NCI-H774 (cell line): Measurements from ENCODE around the gene OR51F2.
A peak's percentile ranks its signal among the peaks of the same experiment; 100 is the strongest.
"Not testable (repeated sequence)": the region's sequence is repeated elsewhere in the genome, so short reads cannot be mapped to it uniquely, and the experiment has no call there.

Experiments
- DNase-seq: peaks from one replicate; lab custom pipeline; 2025; lab: John Stamatoyannopoulos, UW

OR51F2 gene

GRCh38 chr11:4821021-4821420 is at the start of gene OR51F2:
OR51F2 (plus strand) TSS chr11:4821321; CDS start chr11:4821422, 101 bp downstream.
- no peak for DNase-seq

GRCh38 chr11:4782454-4782853 is 38.7 kb upstream of the OR51F2 start:
- DNase-seq: no peak

- no peak for DNase-seq
These were observed 23.9 kb upstream of the OR51F2 start for GRCh38 chr11:4797206-4797605.

- DNase-seq: no peak
These were observed 22.5 kb upstream of the OR51F2 start for GRCh38 chr11:4798427-4799183.

GRCh38 chr11:4801316-4801715 is 19.8 kb upstream of the OR51F2 start:
- not testable (repeated sequence) for DNase-seq

GRCh38 chr11:4804280-4804679 is 16.8 kb upstream of the OR51F2 start, which contains the start of gene OR52R1:
OR52R1 (minus strand) TSS chr11:4804380; CDS start chr11:4804380, 0 bp downstream.
- no peak for DNase-seq

- DNase-seq: no peak
These were observed 12.6 kb upstream of the OR51F2 start for GRCh38 chr11:4808476-4808875.

GRCh38 chr11:4809246-4809645 is 11.9 kb upstream of the OR51F2 start:
- DNase-seq: no peak

- no peak for DNase-seq
These were observed 4.0 kb downstream of the OR51F2 start for GRCh38 chr11:4825132-4825531.

GRCh38 chr11:4826425-4826824 is 5.3 kb downstream of the OR51F2 start:
- peak; percentile 4 for DNase-seq

GRCh38 chr11:4830346-4830745 is 9.2 kb downstream of the OR51F2 start:
- no peak for DNase-seq

- DNase-seq: no peak
These were observed 9.8 kb downstream of the OR51F2 start for GRCh38 chr11:4830909-4831308.

- DNase-seq: no peak
These were observed 18.9 kb downstream of the OR51F2 start for GRCh38 chr11:4839851-4840549.

GRCh38 chr11:4848908-4849532 is 27.9 kb downstream of the OR51F2 start, which contains the start of gene OR51S1:
OR51S1 (minus strand) TSS chr11:4849208; CDS start chr11:4849208, 0 bp downstream.
- no peak for DNase-seq

- DNase-seq: no peak
These were observed 29.9 kb downstream of the OR51F2 start for GRCh38 chr11:4851033-4851432.

GRCh38 chr11:4854286-4854685 is 33.2 kb downstream of the OR51F2 start:
- DNase-seq: not testable (repeated sequence)

GRCh38 chr11:4862447-4863236 is 41.5 kb downstream of the OR51F2 start:
- DNase-seq: no peak

- DNase-seq: no peak
These were observed 42.8 kb downstream of the OR51F2 start for GRCh38 chr11:4863876-4864275.

GRCh38 chr11:4865855-4866254 is 44.7 kb downstream of the OR51F2 start:
- no peak for DNase-seq
